OCI-LY3 (cell line): ENCODE measurements around the gene PDIA4.
"Not testable (repeated sequence)": the region's sequence is repeated elsewhere in the genome, so short reads cannot be mapped to it uniquely, and the experiment has no call there.

Experiments
- H2AFZ ChIP-seq: fragments of 200-600, 300-600 bp; shearing (Covaris generic); 2 replicates; pipeline ENCODE4 v1.6.0; 2014; ENCODE audit warnings: antibody characterized with exemption, low read depth, low read length
- H3K27ac ChIP-seq: fragments of 200-600, 300-600 bp; sonication (generic); 2 replicates; pipeline ENCODE4 v1.5.1; 2014; ENCODE audit warnings: mild to moderate bottlenecking, low read length, moderate library complexity, mixed read lengths
- H3K27me3 ChIP-seq: fragments of 200-600, 300-600 bp; sonication (generic); 2 replicates; pipeline ENCODE4 v1.6.1; 2014; ENCODE audit warnings: low read depth, low read length, mixed read lengths
- H3K36me3 ChIP-seq: fragments of 200-600, 300-600 bp; sonication (generic); replicated peaks from 2 replicates; pipeline ENCODE3; 2014; ENCODE audit warnings: low read depth, low read length, mixed read lengths
- H3K4me1 ChIP-seq: fragments of 300-600, 200-600 bp; sonication (generic); 2 replicates; pipeline ENCODE4 v1.6.1; 2014; ENCODE audit warnings: low read length, mixed read lengths
- H3K4me2 ChIP-seq: fragments of 200-600, 300-600 bp; sonication (generic); 2 replicates; pipeline ENCODE4 v1.6.1; 2014; ENCODE audit warnings: low read length, mixed read lengths
- H3K4me3 ChIP-seq: fragments of 300-600, 200-600 bp; sonication (generic); 2 replicates; pipeline ENCODE4 v1.5.1; 2014; ENCODE audit warnings: antibody characterized with exemption, mild to moderate bottlenecking, low read length, moderate library complexity
- H3K79me2 ChIP-seq: fragments of 300-600, 200-600 bp; shearing (Covaris generic); 2 replicates; pipeline ENCODE4 v1.6.1; 2014; ENCODE audit warnings: mild to moderate bottlenecking, low read length, mixed read lengths
- H3K9ac ChIP-seq: fragments of 300-600, 200-600 bp; shearing (Covaris generic); 2 replicates; pipeline ENCODE4 v1.6.0; 2014; ENCODE audit warnings: mild to moderate bottlenecking, low read length, moderate library complexity
- H3K9me3 ChIP-seq: fragments of 200-600, 300-600 bp; shearing (Covaris generic); 2 replicates; pipeline ENCODE4 v1.6.1; 2014; ENCODE audit warnings: low read length, mixed read lengths; ENCODE audit not compliant: insufficient read depth
- H4K20me1 ChIP-seq: fragments of 200-600, 300-600 bp; sonication (generic); 2 replicates; pipeline ENCODE4 v1.6.1; 2016; ENCODE audit warnings: low read length, mixed read lengths; ENCODE audit not compliant: insufficient read depth
- EZH2phosphoT487 ChIP-seq: fragments of 200-600 bp; shearing (Covaris generic); IDR thresholded peaks from 2 replicates; pipeline ENCODE4 v1.6.1; 2018; ENCODE audit warnings: antibody characterized with exemption, mixed run types, low read depth
- TF ChIP-seq, protein P1 (sequence below): fragments of 200-600, 300-600 bp; sonication (generic); IDR thresholded peaks from 2 replicates; pipeline ENCODE4 v1.5.1; 2014; ENCODE audit warnings: antibody characterized with exemption, low read length, low read depth

Gene PDIA4

GRCh38 chr7:149020483-149020882, 7.8 kb downstream of the PDIA4 start:
- H3K79me2 ChIP-seq, result peaks cover 64% of the 10 kb centered on the region
- no peaks in the 10 kb centered on the region for H3K4me1 ChIP-seq
- peaks cover 39% of the 10 kb centered on the region for H4K20me1 ChIP-seq
- H3K9me3 ChIP-seq, result no peaks in the 10 kb centered on the region
- H3K4me3 ChIP-seq, result no peak overlapping the region
- H3K27ac ChIP-seq, result no peak overlapping the region
- peaks cover 48% of the 10 kb centered on the region for H3K36me3 ChIP-seq
- H3K27me3 ChIP-seq, result no peaks in the 10 kb centered on the region
- no peak overlapping the region for H3K4me2 ChIP-seq
- no peak for TF ChIP-seq EZH2phosphoT487
- TF ChIP-seq, protein P1, sequence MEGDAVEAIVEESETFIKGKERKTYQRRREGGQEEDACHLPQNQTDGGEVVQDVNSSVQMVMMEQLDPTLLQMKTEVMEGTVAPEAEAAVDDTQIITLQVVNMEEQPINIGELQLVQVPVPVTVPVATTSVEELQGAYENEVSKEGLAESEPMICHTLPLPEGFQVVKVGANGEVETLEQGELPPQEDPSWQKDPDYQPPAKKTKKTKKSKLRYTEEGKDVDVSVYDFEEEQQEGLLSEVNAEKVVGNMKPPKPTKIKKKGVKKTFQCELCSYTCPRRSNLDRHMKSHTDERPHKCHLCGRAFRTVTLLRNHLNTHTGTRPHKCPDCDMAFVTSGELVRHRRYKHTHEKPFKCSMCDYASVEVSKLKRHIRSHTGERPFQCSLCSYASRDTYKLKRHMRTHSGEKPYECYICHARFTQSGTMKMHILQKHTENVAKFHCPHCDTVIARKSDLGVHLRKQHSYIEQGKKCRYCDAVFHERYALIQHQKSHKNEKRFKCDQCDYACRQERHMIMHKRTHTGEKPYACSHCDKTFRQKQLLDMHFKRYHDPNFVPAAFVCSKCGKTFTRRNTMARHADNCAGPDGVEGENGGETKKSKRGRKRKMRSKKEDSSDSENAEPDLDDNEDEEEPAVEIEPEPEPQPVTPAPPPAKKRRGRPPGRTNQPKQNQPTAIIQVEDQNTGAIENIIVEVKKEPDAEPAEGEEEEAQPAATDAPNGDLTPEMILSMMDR, result no peak
- H2AFZ ChIP-seq, result no peak overlapping the region
- H3K9ac ChIP-seq, result no peak overlapping the region

GRCh38 chr7:149016876-149017275, 11.4 kb downstream of the PDIA4 start:
- Histone ChIP-seq H3K36me3 (peaks cover 59% of the 10 kb centered on the region), H3K79me2 (peaks cover 39% of the 10 kb centered on the region), H3K27me3 (no peaks in the 10 kb centered on the region), H3K4me2 (no peak overlapping the region), H3K27ac (no peak overlapping the region), H2AFZ (no peak overlapping the region), H3K9me3 (no peaks in the 10 kb centered on the region), H3K4me1 (no peaks in the 10 kb centered on the region), H3K9ac (no peak overlapping the region), H3K4me3 (no peak overlapping the region), H4K20me1 (peaks cover 14% of the 10 kb centered on the region)
- TF ChIP-seq EZH2phosphoT487, result no peak
- TF ChIP-seq, protein P1, result no peak

GRCh38 chr7:149014309-149014708, 14.0 kb downstream of the PDIA4 start:
- Histone ChIP-seq H3K27me3 (no peaks in the 10 kb centered on the region), H3K4me3 (no peak overlapping the region), H2AFZ (no peak overlapping the region), H4K20me1 (no peaks in the 10 kb centered on the region; the same call in 1 of the 2 replicates), H3K79me2 (peaks cover 35% of the 10 kb centered on the region; the same call in 1 of the 2 replicates), H3K4me2 (no peak overlapping the region), H3K4me1 (no peaks in the 10 kb centered on the region), H3K9me3 (no peaks in the 10 kb centered on the region), H3K27ac (no peak overlapping the region), H3K9ac (no peak overlapping the region), H3K36me3 (peaks cover 71% of the 10 kb centered on the region)
- TF ChIP-seq EZH2phosphoT487, result no peak
- TF ChIP-seq, protein P1, result no peak

- H2AFZ ChIP-seq, result no peak overlapping the region
- H3K4me2 ChIP-seq, result no peak overlapping the region
- peaks cover 30% of the 10 kb centered on the region; the same call in 1 of the 2 replicates for H3K79me2 ChIP-seq
- peaks cover 70% of the 10 kb centered on the region for H3K36me3 ChIP-seq
- H3K27ac ChIP-seq, result no peak overlapping the region
- H3K27me3 ChIP-seq, result no peaks in the 10 kb centered on the region
- H3K4me1 ChIP-seq, result no peaks in the 10 kb centered on the region
- no peaks in the 10 kb centered on the region for H3K9me3 ChIP-seq
- no peaks in the 10 kb centered on the region; the same call in 1 of the 2 replicates for H4K20me1 ChIP-seq
- H3K9ac ChIP-seq, result no peak overlapping the region
- TF ChIP-seq, protein P1, result no peak
- no peak for TF ChIP-seq EZH2phosphoT487
- no peak overlapping the region for H3K4me3 ChIP-seq
Measured at GRCh38 chr7:149013876-149014275, 14.4 kb downstream of the PDIA4 start.

- H3K36me3 ChIP-seq, result peaks cover 71% of the 10 kb centered on the region
- H3K9ac ChIP-seq, H3K4me1 ChIP-seq, H3K4me3 ChIP-seq, H3K4me2 ChIP-seq, H3K27ac ChIP-seq, H3K9me3 ChIP-seq, H4K20me1 ChIP-seq, H2AFZ ChIP-seq, H3K27me3 ChIP-seq: not testable (repeated sequence)
- H3K79me2 ChIP-seq, result peaks cover 29% of the 10 kb centered on the region; the same call in 1 of the 2 replicates
Measured at GRCh38 chr7:149012730-149013129, 15.6 kb downstream of the PDIA4 start.
